ENCODE measurements around the gene RASL10A. TPM values are rescaled to one million over a fixed set of nuclear protein-coding genes. Genes with fewer than 3 reads are reported as not detected.

Gene RASL10A
- total RNA-seq, 1 experiment from 2014 or later = not detected

- DNase-seq (ENCODE audit: extremely low read depth, low read depth) = no peak
These were observed 9.9 kb upstream of the RASL10A start for GRCh38 chr22:29325356-29325755.

- DNase-seq (ENCODE audit: extremely low read depth, low read depth) = no peak
These were observed 8.1 kb upstream of the RASL10A start for GRCh38 chr22:29323641-29324040.

- no peak for DNase-seq (ENCODE audit: extremely low read depth, low read depth)
These were observed 5.0 kb upstream of the RASL10A start for GRCh38 chr22:29320546-29320945.

- DNase-seq (ENCODE audit: extremely low read depth, low read depth) = no peak
These were observed 3.6 kb upstream of the RASL10A start for GRCh38 chr22:29319072-29319471.

GRCh38 chr22:29317827-29318454, 2.4 kb upstream of the RASL10A start:
- no peak for DNase-seq (ENCODE audit: extremely low read depth, low read depth)

- DNase-seq (ENCODE audit: extremely low read depth, low read depth) = no peak
These were observed 788 bp upstream of the RASL10A start for GRCh38 chr22:29316141-29316828.

- DNase-seq (ENCODE audit: extremely low read depth, low read depth) = no peak
These were observed 786 bp downstream of the RASL10A start for GRCh38 chr22:29314537-29315285.

GRCh38 chr22:29313576-29314466, 1.7 kb downstream of the RASL10A start:
- no peak for DNase-seq (ENCODE audit: extremely low read depth, low read depth)

GRCh38 chr22:29313126-29313575, 2.3 kb downstream of the RASL10A start:
- no peak for DNase-seq (ENCODE audit: extremely low read depth, low read depth)

- no peak for DNase-seq (ENCODE audit: extremely low read depth, low read depth)
These were observed 3.0 kb downstream of the RASL10A start for GRCh38 chr22:29312218-29313125.

- no peak for DNase-seq (ENCODE audit: extremely low read depth, low read depth)
These were observed 3.9 kb downstream of the RASL10A start for GRCh38 chr22:29311464-29312217.

- peak; percentile 73 for DNase-seq (ENCODE audit: extremely low read depth, low read depth)
These were observed 4.6 kb downstream of the RASL10A start for GRCh38 chr22:29310863-29311339.

GRCh38 chr22:29310065-29310862, 5.2 kb downstream of the RASL10A start:
- DNase-seq (ENCODE audit: extremely low read depth, low read depth) = no peak

GRCh38 chr22:29309332-29310064, 6.0 kb downstream of the RASL10A start:
- no peak for DNase-seq (ENCODE audit: extremely low read depth, low read depth)

GRCh38 chr22:29308791-29309262, 6.7 kb downstream of the RASL10A start:
- DNase-seq (ENCODE audit: extremely low read depth, low read depth) = no peak

GRCh38 chr22:29308148-29308790, 7.2 kb downstream of the RASL10A start:
- DNase-seq (ENCODE audit: extremely low read depth, low read depth) = no peak
